Activated T-cell treated with anti-CD3 and anti-CD28 coated beads, Interleukin-2, amount 50 U/mL, for 1 hour (primary cell): Measurements from ENCODE around the gene HMX1.

Experiments used
- DNase-seq: peaks from one replicate; pipeline ENCODE4 v3.0.0-alpha.2; 2020

Gene HMX1

GRCh38 chr4:8891646-8892555 is 20.3 kb upstream of the HMX1 start:
- DNase-seq: no peak

DNA sequence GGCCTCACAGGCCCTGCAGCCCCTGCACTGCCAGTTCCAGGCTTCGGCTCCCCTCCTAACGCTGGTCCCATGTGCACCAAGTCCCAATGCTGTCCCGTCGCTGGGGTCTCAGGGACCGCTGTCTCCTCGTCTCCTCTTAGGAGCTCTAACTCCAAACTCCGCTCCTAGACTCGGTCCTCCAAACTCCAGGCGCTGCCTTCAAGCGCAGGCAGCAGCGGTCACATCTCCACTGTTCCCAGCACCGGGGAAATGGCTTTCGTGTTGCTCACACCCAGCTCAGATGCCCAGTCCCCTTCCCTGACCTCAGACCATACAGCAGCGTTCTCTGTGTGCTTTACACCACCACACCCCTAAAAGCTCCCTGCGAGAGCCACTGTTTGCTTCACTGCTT is 19.6 kb upstream of the HMX1 start:
- DNase-seq: no peak

- no peak for DNase-seq
Observed at GRCh38 chr4:8888856-8889255, 17.2 kb upstream of the HMX1 start.

- no peak for DNase-seq
Observed at GRCh38 chr4:8886612-8887406, 15.2 kb upstream of the HMX1 start.

DNA sequence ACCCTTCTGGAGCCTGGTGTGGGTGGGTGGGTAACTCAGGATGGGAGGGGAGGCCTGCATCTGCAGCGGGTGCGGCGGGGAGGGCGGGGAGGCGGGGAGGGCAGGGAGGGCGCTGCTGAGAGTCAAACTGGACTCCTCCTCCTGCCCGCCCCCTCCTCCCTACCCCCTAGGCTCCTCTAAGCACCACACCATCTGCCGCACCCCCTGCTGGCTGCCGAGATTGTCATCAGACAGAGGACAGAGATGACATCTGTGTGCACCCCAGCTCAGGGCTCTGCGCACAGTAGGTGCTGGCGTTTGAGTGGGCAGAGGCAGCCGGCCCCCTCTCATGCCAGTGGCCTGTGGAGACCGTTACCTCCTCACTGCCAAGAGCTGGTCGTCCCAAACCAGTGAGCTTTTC is 10.6 kb upstream of the HMX1 start:
- no peak for DNase-seq

DNA sequence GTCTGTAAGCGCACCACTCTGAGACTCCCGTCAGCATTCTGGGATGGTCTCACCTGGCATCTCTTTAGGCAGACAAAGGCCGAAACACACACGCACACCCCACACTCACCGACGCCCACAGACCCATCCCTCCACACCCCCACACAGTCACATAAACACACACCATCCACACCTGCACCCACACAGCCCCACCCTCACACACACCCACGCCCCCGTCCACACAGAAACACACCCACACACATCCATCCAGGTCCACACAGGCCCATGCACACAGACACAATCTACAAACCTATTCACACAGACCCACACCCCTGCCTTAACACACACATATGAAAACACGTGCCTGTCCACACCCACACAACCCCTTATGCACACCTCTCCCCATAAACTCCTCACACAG is 9.2 kb upstream of the HMX1 start:
- no peak for DNase-seq

DNA sequence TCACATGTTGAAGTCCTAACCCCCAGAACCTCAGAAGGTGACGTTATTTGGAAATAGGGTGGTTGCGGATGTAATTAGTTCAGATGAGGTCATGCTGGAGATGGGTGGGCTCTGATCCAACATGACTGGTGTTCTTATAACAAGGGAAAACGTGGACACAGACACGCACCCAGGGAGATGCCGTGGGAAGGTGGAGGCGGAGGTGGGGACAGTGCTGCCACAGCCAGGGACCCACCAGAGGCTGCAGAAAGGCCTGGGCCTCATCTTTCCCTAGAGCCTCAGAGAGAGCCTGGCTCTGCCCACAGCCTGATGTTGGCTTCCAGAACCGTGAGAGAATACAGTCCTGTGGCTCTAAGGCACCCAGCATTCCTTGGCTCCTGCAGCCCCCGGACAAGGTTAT is 7.9 kb upstream of the HMX1 start:
- no peak for DNase-seq

DNA sequence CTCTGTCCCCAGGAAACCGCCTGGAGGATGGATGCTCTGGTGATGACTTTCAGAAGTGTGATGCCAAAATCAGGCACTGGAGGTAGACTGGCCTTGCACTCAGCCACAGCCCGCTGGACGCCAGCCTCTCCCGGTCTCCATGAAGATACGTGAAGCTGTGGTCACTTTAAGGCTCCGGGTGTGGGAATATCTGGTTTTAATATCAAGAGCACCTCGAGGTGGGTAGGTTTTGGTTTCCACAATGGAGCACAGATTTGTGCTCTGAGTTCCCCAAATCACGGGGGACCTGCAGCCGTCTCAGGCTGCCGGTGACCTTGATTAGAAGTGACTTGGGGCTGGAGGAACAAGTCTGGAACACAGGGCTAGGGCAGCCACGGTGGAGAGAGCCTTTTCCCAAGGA is 6.8 kb upstream of the HMX1 start:
- no peak for DNase-seq

GRCh38 chr4:8877780-8878040 is 6.1 kb upstream of the HMX1 start:
- DNase-seq: no peak

DNA sequence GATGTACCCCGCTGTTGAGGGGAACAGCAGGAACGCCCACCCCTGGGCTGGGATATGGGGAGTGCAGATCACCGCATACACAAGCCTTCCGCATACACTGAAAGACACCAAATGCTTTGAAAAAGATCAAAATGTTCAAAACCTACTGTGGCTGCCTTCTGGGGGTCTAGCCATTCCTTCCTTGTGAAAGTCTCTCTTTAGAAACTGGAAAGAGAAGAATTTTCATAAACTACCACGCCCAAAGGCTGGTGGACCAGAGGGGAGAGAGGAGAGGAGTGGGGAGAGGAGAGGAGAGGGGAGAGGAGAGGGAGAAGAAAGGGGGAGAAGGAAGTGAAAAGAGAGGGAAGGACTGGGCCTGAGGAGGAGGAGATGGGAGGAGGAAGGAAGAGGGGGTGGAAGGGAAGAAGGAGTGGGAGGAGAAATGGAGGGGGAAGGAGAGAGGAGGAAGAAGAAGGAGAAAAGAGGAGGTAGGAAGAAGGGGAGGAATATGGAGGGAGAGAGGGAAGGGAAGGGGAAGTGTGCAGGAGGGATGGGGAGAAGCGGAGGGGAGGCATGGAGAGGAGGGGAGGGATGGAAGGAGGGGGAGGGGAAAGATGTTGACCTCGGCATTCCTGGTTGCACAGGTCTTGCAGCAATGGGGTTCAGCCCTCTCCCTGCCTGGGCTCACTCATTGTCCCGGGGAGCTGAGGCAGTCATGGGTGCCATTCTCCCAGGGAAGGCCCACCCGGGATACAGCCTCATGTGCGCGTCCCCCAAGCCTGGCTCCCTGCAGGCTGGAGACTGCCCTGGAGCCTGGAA is 5.5 kb upstream of the HMX1 start:
- DNase-seq: no peak

DNA sequence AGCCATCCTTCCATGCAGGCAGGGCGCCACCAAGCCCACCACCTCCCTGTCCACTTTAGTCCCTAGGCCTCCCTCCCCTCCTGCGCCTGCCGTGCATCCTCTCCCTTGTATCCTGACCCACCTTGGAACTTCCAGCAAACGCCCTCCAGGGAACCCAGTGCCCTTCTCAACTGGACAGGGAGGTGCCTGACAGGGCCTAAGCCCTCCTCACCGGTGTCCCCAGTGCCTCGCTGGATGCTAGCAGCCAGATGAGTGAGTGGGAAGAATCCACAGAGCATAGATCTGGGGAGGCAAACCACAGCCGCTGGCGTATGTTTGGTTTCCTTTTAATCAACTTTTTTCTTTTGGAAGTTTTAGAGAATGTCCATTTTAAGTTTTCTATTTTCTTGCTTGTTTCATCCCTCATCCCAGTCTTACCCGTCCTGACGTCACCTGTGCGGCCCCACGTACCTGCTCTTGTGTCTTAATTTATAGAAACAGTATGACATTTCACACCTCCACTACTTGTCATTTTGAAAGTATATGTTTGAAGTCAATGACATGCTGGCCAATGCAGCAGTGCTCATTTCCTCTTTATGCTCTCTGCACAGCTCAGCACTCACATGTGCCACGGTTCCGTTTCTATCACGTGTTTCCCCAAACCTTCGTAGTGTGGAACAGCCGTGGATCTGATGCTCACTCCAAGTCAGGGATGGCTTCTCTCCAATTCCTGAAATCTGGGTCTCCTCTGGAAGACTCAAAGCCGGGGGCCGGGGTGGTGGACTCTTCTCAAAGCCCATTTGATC is 3.4 kb upstream of the HMX1 start:
- no peak for DNase-seq

- DNase-seq: no peak
Observed at GRCh38 chr4:8874003-8874895, 2.6 kb upstream of the HMX1 start.

GRCh38 chr4:8872402-8873291 is 1.0 kb upstream of the HMX1 start:
- DNase-seq: no peak

DNA sequence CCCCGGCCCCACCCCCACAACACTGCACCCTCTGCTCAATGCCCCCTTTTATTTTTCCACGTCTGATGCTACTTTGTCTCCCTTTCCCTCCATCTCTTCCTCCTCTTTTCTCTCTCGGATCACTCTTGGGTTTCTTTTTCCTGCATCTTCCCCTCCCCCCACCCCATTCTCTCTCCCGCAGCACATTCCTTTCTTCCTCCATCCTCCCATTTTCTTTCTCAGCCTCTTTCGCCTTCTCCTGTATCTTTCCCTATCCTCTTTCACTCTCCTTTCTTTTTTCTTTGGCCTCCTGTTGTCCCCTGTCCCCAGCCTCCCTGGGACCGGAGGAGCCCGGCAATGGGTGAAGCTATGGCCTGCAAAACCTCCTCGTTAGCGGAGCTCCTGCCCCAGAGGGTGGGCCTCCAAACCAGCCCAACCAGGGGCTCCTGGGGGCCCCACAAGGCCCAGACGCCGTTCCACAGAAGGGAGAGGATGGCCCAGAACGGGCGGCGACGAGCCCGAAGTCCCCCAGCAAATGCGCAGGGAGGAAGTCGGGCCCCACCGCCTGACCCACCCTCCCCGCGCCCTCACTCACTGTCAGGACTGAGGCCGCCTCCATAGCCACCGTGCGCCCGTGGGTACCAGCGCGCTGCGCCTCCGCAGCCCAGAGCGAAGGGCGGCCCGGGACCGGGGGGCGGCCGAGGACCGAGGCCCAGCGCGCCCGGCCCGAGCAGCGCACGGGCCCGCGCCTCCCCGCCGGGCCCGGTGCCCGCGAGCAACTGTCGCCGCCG is 807 bp downstream of the HMX1 start:
- no peak for DNase-seq

DNA sequence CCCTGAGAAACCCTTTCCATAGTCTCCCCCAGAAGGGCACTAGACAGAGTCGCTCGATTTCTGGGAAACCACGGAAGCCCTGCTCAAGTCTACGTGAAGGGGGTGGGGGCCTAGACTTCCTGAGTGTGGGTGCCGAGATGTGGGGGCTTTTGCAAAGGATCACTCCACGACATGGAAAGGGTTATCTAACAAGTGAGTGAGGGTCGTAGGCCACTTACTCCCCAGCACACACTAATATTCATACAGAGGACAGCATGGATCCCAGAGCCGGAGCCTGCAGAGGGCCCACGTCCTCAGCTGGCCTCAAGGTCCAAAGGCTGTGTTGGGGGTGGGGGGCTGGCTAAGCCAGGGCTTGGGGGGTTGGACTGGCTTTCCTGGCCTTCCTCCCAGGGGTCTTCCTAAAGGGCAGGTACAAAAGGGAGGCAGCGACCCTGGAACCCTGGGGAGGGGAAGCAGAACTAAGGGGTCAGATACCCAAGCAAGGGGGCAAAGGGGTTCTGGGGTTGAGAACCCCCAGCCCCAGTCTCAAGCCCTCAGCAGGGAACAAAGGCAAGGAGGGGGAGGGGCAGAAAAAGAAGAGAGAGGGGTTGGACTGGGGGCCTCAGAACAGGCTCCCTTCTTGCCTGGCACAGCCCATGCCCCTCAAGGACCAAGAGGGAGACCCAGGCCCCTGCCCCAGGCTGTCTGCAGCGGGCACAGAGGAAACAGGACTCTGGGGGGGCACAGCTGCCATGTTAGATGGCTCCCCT is 1.6 kb downstream of the HMX1 start:
- DNase-seq: no peak

- DNase-seq: no peak
Observed at GRCh38 chr4:8869002-8869897, 2.4 kb downstream of the HMX1 start.

- DNase-seq: no peak
Observed at GRCh38 chr4:8868321-8869001, 3.2 kb downstream of the HMX1 start.
